NT2/D1 (cell line): ENCODE measurements around the gene C1orf52.

Experiments used
- SUZ12 ChIP-seq: IDR thresholded peaks from 2 replicates; pipeline ENCODE4 v1.6.1; 2011; ENCODE audit not compliant: insufficient read length, insufficient read depth; ENCODE audit errors: extremely low read depth
- YY1 ChIP-seq: IDR thresholded peaks from 2 replicates; pipeline ENCODE4 v1.6.1; 2011; ENCODE audit not compliant: insufficient read length, insufficient read depth
- ZNF274 ChIP-seq: IDR thresholded peaks from 2 replicates; pipeline ENCODE4 v1.6.1; 2011; ENCODE audit warnings: mild to moderate bottlenecking, low read depth, low read length

- no peak for TF ChIP-seq YY1
- no peak for TF ChIP-seq ZNF274
- TF ChIP-seq SUZ12 = no peak
These were observed 16.9 kb upstream of the C1orf52 start, which contains the start of gene BCL10 for GRCh38 chr1:85276215-85276977.
